PFSK-1 (cell line): ENCODE data around the gene PIGM.

Experiments used
- FOXP2 ChIP-seq: optimal IDR thresholded peaks from 2 replicates; pipeline ENCODE3; 2011; ENCODE audit warnings: borderline replicate concordance, control low read depth, inconsistent platforms; ENCODE audit not compliant: insufficient read depth; ENCODE audit errors: extremely low read length, extremely low read depth
- POLR2AphosphoS5 ChIP-seq: IDR thresholded peaks from 2 replicates; pipeline ENCODE4 v1.6.1; 2012; ENCODE audit warnings: low read depth, mild to moderate bottlenecking, control low read depth, low read length, moderate library complexity
- SIN3A ChIP-seq: IDR thresholded peaks from 2 replicates; pipeline ENCODE4 v1.6.1; 2012; ENCODE audit warnings: mild to moderate bottlenecking, low read length, moderate library complexity, borderline replicate concordance; ENCODE audit not compliant: insufficient read depth
- TAF1 ChIP-seq: IDR thresholded peaks from 2 replicates; pipeline ENCODE4 v1.6.1; 2012; ENCODE audit warnings: low read length, control low read depth, borderline replicate concordance; ENCODE audit not compliant: insufficient read depth
- TF ChIP-seq, protein P1 (sequence below), 2 experiments: IDR thresholded peaks; 2 replicates each; pipeline versions ENCODE4 v1.6.1 to v1.8.0; 2011 to 2012; ENCODE audit warnings: low read depth in 2 of 2, low read length in 2 of 2, control low read depth in 1 of 2, inconsistent platforms in 1 of 2, mild to moderate bottlenecking in 1 of 2, moderate library complexity in 1 of 2; ENCODE audit not compliant: insufficient read depth in 1 of 2

PIGM gene

GRCh38 chr1:160049101-160049500 lies 17.3 kb upstream of the PIGM start:
- TF ChIP-seq, protein P1, sequence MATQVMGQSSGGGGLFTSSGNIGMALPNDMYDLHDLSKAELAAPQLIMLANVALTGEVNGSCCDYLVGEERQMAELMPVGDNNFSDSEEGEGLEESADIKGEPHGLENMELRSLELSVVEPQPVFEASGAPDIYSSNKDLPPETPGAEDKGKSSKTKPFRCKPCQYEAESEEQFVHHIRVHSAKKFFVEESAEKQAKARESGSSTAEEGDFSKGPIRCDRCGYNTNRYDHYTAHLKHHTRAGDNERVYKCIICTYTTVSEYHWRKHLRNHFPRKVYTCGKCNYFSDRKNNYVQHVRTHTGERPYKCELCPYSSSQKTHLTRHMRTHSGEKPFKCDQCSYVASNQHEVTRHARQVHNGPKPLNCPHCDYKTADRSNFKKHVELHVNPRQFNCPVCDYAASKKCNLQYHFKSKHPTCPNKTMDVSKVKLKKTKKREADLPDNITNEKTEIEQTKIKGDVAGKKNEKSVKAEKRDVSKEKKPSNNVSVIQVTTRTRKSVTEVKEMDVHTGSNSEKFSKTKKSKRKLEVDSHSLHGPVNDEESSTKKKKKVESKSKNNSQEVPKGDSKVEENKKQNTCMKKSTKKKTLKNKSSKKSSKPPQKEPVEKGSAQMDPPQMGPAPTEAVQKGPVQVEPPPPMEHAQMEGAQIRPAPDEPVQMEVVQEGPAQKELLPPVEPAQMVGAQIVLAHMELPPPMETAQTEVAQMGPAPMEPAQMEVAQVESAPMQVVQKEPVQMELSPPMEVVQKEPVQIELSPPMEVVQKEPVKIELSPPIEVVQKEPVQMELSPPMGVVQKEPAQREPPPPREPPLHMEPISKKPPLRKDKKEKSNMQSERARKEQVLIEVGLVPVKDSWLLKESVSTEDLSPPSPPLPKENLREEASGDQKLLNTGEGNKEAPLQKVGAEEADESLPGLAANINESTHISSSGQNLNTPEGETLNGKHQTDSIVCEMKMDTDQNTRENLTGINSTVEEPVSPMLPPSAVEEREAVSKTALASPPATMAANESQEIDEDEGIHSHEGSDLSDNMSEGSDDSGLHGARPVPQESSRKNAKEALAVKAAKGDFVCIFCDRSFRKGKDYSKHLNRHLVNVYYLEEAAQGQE (IDR thresholded peaks at IDR 0.05; ENCODE audit: insufficient read depth in 1 of 2, low read depth in 2 of 2, low read length in 2 of 2), result no peak
- TF ChIP-seq FOXP2, result no peak
- TF ChIP-seq TAF1, result no peak
- no peak for TF ChIP-seq SIN3A
- TF ChIP-seq POLR2AphosphoS5, result no peak

DNA sequence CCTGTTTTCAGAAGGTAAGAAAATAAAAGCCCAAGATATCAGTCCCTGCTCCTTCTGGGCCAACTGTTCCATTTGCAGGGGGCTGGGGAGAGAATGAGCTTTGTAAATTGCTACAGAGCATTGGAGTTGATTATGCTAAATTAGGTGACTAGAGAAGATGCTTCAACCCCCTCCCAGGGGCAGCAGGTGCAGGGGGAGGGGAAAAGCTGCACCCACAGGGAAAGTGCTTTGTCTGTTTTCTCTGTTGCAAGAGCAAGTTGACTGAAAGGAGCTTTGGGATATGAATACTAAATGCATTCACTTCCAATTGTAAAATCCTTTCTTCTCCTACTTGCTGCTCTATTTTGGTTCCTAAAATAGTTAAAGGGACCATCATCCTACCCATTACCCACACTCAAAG lies 16.5 kb upstream of the PIGM start:
- TF ChIP-seq POLR2AphosphoS5 (no peak), TAF1 (no peak)

DNA sequence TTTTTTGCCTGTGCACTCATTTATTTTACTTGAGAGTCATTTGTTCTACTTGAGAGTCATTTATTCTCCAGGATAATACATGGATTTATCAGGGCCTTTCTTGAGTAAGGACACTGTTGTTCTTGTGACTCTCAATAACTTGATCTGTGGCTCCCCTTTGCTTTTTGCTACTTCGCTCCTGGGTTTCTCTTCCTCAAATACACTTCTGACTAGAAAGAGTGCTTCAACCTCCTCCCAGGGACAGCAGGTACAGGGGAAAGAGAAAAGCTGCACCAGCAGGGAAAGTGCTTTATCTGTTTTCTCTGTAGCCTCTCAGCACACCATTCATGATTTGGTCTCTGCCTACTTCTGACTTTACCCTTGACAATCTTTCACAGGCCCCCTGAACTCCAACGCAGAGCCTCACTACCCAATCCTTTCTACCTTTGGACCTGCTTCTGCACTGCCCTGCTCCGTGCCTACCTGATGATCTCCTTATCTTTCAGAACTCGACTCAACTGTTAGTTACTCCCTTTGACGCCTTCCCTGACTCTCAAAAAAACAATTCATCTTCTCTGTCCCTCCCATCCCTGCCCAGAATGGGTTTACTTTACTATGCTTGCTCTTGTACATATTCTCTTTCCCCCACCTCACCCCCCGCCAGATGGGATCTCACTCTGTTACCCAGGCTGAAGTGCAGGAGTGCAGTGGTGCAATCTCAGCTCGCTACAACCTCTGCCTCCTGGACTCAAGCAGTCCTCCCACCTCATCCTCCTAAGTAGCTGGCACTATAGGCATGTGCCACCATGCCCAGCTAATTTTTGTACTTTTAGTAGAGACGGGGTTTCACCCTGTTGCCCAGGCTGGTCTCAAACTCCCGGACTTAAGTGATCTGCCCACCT lies 15.6 kb upstream of the PIGM start:
- TF ChIP-seq, protein P1 (IDR thresholded peaks at IDR 0.05; ENCODE audit: insufficient read depth in 1 of 2, low read depth in 2 of 2, low read length in 2 of 2), result no peak
- TF ChIP-seq TAF1 (no peak), POLR2AphosphoS5 (no peak), SIN3A (no peak), FOXP2 (no peak)

DNA sequence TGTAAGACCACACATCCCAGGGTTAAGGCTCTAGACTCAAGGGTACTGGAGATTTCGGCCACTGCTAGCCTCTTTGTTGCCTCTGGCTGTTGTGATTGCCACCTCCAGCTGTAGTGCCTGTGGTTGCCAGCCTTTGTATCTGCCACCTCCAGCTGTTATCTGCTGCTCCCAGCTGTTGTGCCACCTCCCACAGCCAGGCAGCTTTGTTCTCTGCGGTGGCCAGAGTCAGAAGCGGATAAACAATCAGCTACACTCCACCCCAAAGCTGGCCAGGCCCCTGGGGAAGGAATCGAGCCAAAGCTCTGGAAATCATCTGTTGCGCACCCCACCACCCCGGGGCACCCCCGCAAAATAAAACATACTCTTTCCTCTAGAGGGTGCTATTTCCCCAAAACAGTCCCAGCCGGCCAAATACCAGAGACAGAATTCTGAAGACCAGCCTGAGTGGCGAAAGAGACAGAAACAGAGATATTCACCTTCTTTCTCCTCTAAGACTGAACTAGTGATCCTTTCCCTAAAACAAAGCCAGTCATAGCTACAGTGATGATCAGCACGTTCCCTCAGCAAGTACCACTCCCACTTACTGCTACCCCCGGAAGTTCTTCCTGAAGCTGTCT lies 14.8 kb upstream of the PIGM start:
- TF ChIP-seq, protein P1 (IDR thresholded peaks at IDR 0.05; ENCODE audit: insufficient read depth in 1 of 2, low read depth in 2 of 2, low read length in 2 of 2), result no peak
- no peak for TF ChIP-seq TAF1
- no peak for TF ChIP-seq FOXP2

DNA sequence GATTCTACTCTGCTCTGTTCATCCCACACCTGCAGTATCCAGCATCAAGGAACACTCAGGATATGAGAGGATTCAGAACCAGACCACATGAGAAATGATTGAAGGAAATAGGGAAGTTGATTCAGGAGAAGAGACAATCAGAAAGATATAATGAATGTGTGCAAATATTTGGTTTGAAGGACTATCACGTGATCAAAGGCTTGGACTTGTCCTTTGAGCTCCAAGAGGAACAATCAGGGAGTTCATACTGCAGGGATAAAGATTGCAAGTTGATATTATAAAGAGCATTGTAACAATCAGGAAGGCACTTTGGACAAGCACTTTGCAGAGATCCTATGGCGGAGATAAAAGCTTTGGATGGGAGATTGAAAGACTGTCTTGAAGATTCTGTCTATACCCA lies 13.9 kb upstream of the PIGM start:
- TF ChIP-seq TAF1, result no peak
- TF ChIP-seq SIN3A, result no peak
- TF ChIP-seq FOXP2, result no peak
- no peak for TF ChIP-seq POLR2AphosphoS5
- TF ChIP-seq, protein P1 (IDR thresholded peaks at IDR 0.05; ENCODE audit: insufficient read depth in 1 of 2, low read depth in 2 of 2, low read length in 2 of 2), result no peak
